Fibroblast of skin of back (primary cell): ENCODE measurements around the gene RAB9A. TPM values are rescaled to one million over a fixed set of nuclear protein-coding genes. Genes with fewer than 3 reads are reported as not detected.
"Not testable (repeated sequence)": the region's sequence is repeated elsewhere in the genome, so short reads cannot be mapped to it uniquely, and the experiment has no call there.

ENCODE experiments used
- DNase-seq: peaks from one replicate; pipeline ENCODE4 v3.0.0-alpha.2; 2013
- polyA plus RNA-seq, 2 experiments: library from polyadenylated mRNA; unstranded; fragments of 120-200 nt; gene quantifications; one replicate each; pipeline ENCODE4 v1.2.1, GENCODE V29; 2013; ENCODE audit not compliant: insufficient read length in 2 of 2

RAB9A gene, protein sequence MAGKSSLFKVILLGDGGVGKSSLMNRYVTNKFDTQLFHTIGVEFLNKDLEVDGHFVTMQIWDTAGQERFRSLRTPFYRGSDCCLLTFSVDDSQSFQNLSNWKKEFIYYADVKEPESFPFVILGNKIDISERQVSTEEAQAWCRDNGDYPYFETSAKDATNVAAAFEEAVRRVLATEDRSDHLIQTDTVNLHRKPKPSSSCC
- polyA plus RNA-seq (2013, experiment 1 of 2; ENCODE audit: insufficient read length): 20.8 TPM
- polyA plus RNA-seq (2013, experiment 2 of 2; ENCODE audit: insufficient read length): 25.7 TPM

DNA sequence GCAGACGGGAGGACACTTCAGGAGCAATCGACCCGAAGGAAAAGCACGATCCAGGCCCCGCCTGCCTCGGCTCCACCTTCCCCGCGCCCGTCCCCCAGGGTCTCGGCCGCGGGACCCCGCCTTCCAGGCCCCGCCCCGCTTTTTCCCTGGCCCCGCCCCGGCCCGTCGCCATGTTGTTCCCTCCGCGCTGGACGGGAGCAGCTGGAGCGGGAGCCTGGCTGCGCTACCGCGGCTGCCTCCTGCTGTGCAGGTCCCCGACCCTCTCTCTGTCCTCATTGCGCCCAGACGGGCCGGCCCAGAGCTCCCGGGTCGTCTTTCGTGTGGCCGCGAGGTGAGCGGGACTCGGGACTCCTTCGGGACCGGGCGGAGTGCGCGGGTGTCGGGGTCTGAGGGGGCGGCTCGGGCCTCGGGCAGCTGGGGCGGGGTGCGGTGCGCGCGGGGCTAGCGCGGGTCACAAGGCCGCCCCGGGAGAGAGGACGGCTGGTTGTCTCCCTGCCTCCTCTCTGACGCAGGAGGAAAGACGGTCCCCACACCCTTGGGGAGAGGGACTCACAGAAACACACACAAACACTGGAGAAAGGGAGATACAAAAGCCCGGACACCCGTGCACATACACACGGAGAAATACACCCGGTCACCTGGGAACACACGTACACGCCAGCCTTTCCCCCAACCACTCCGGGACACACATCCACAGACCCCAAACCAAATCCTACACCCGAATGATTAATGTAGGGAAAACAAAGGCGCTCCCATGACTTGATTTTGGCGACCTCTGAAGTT is at the start of gene RAB9A:
Gene RAB9A, plus strand, starts transcription at position 171 of the 783 bp plus-strand sequence. CDS start 19,619 bp downstream, outside the sequence.
- DNase-seq: peak; percentile 73

GRCh38 chrX:13641684-13642083 is 47.2 kb upstream of the RAB9A start:
- not testable (repeated sequence) for DNase-seq

- DNase-seq: no peak
Observed at GRCh38 chrX:13645464-13646153, 43.3 kb upstream of the RAB9A start.

DNA sequence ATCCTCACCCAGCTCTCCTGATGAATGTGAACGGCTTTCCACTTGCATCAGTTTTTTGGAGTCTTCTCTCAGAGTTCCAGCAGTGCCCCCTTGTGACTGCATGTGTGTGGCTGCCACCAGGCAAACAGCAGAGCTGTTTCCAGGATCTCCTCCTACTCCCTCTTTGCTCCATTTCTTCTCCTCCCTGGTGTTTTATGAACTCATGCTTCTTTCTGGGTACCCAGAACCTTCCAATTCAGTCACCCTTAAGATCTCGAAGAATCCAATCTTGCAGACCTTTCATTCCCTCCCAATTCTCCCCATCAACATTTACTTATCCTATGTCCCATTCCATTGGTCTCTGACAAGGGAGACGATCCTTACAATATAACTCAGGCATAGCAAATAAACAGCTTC is 42.8 kb upstream of the RAB9A start:
- DNase-seq: peak; percentile 67

DNA sequence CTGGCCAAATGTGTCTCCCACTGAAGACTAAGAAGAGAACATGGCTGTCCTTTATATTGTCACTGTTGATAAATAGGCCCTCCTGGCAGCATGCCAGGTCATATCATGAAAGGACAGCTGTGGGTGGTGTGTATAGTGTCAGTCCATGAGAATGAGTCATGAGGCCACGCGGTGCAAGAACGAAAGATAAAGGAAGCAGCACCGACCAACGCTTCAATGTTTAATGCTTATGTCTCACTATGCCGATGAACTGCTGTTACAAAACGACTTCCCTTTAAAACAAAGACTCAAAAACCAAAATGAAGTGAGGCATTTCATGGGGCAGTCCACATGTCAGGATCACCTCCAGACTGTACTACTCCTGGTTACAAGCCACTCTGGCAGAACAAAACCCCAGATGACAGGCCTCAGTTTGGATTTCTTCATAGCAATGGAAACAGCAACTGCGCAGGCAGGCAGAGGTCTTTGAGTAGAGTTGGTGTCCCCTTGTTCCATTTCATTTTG is 41.2 kb upstream of the RAB9A start:
- DNase-seq: peak; percentile 60

GRCh38 chrX:13648336-13648735 is 40.6 kb upstream of the RAB9A start:
- not testable (repeated sequence) for DNase-seq

- peak; percentile 37 for DNase-seq
Observed at GRCh38 chrX:13649838-13650237, 39.1 kb upstream of the RAB9A start.

DNA sequence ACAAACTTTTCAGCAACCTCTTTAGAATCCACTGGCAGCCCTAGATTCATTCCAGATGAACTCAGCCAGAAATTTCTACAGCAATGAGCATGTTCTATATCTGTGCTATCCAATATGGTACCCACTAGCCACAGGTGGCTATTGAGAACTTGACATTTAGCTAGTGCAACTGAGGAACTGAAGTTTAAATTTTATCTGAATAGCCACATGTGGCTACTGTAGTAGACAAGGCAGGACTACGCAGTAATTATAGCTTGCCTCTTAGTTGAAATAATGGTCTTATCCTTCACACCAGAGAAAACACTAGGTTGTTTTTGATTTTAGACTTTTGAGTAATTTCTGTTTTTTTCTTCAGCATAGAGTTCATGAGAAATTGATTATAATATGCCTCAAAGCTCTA is 38.6 kb upstream of the RAB9A start:
- DNase-seq: no peak

DNA sequence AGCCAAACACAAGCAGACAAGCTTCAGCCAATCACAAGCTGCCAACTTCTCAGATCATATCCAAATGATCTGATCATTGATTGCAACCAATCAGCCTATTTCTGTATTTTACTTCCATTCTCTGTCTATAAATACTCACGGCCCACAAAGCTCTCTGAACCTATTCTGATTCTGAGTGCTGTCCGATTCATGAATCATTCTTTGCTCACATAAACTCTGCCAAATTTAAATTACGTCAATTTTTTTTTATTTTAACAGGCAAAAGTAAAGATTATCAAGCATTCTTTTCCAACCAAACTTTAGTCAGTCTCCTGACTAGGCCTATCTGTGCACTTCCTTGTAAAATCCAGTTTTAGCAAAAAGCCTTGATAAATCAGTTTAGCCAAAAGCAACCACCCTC is 37.8 kb upstream of the RAB9A start:
- no peak for DNase-seq

DNA sequence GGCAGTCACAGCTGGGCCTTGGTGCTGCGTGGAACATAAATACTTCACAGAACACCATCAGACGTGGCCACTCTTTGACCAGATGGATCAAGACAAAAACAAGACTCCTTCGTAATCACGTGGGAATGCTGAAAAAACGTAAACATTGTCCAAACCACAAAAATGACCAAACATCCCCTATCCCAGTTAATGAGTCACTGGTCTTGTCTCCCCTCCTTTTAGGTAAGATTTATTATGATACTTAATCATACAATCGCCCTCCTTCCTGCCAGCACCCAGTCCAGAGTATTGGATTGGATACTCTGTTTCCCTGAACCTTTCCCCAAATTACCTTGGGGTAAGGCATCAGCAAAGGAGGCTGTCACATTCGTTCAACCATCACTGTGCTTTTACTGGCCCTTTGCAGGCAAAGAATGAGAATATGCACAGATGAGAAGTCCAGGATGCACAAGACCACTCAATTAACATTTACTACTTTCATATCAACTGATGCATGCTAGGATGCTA is 36.6 kb upstream of the RAB9A start:
- peak; percentile 92 for DNase-seq

DNA sequence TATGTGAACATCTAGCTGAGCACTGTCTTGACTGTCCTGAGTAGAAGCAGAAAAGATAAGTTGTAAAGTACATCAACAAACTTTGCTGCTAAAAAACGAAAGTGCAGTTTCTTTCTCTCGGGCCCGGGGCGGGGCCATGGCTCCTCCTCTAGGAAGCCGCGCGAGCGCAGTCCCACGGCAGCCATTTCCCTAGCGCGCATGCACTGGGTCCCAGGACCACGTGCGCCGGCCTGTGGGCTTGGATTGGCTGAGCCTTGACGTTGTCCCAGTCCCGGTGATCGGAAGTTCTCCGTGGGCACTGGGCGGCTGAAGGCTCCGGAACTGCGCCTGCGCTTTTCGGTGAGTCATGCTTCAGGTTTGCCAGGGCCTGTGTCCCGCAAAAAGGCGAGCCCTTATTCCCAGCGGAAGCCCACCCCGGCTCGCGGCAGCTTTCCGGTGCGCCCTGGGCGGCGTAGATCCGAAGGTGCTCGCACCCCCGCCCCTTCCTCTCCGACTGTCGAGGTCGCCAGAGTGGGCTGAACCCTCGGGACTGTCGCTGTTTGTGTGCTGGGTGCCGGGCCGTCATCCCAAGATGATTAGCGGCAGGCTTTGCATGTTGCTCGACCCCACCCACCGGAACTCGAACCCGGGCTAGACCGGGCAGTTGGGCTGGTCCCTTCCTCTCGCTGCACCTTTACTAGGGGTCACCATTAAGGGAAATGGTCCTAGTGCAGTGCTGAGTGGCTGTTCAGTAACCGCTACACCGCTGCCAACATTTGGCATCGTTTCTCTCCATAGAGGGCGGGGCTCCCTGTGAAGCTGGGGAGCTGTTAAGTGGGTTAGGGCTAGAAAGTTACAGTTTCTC is 35.9 kb upstream of the RAB9A start, which contains the start of gene TCEANC:
Gene TCEANC, plus strand, starts transcription at position 292 of the 844 bp plus-strand sequence. CDS start 9,368 bp downstream, outside the sequence.
- DNase-seq: peak; percentile 97

- DNase-seq: no peak
Observed at GRCh38 chrX:13654116-13654515, 34.8 kb upstream of the RAB9A start.

- DNase-seq: no peak
Observed at GRCh38 chrX:13655674-13656073, 33.3 kb upstream of the RAB9A start.

- DNase-seq: peak; percentile 48
Observed at GRCh38 chrX:13658602-13659001, 30.3 kb upstream of the RAB9A start.

DNA sequence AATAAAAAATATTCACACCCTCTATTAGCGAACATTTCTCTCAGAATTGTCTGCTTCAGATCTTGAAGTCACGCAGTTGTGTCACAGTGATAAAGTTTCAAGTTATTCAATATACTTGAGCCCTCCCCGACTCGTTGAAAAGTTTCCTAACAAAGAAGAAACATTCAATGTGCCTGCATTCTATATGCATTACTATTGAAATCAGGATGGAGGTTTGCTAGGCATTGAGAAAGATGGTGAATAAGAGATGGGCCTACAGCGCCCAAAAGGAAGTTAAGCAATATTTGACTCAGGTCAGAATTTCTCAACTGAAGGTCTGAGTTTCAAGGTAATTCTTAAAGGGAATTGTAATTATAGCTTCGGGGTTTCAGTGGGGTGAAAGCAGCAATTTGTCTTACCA is 29.9 kb upstream of the RAB9A start:
- peak; percentile 24 for DNase-seq

DNA sequence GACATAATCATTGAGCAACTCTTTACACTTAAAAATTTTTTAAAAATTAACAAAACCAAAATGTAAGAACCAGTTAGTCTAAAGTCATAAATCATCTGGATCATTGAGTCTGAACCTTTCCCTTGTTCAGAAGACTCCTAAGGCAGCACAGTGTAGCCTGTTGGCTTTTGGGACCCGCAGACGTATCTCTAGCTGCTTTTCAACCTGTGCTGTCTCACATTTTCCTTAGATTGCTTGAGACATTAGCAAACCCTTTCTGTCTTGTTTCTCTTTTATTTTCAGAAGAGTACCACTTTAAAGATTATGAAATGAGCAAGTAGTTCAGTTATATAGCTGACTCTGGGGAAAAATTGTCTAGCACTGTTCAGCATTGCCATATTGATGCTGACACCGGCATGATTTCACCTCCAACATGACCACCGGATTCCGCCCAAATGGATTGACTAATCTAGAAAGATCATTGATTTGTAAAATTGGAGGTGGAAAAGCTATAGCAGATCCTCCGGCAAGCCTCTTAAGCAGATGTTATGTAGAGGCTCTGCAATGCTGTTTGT is 27.1 kb upstream of the RAB9A start:
- DNase-seq: no peak

GRCh38 chrX:13662355-13662791 is 26.6 kb upstream of the RAB9A start:
- DNase-seq: no peak

GRCh38 chrX:13664020-13664419 is 24.9 kb upstream of the RAB9A start:
- DNase-seq: no peak

GRCh38 chrX:13666836-13667235 is 22.1 kb upstream of the RAB9A start:
- no peak for DNase-seq

- no peak for DNase-seq
Observed at GRCh38 chrX:13667919-13668318, 21.0 kb upstream of the RAB9A start.

DNA sequence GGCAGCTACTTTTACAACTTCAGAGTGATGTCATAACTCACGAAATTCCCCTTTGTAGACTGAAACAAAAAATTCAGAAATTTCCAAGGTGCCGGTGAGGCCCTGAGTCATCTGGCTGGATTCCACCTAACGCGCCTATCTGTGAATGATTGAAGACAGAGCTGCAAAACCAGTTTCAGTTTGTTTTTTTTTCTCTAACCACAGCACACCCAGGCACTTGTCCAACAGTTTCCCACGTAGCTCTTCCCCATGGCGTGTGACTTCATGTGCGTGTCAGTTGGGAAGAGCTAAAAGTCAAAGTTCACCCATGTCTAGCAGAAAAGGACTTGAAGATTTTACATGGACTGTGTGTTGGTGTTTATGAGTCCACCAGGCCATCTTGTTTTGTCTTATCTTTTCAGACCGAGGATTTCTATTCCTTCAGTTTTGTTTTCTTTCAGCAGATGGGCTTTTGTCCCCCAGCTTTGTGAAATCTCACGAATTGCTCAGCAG is 19.6 kb upstream of the RAB9A start:
- peak; percentile 86 for DNase-seq
